GM23338 (cell line): Measurements from ENCODE around the gene UQCRC2.

Source experiments
- CTCF ChIP-seq, 2 experiments: fragments of 200-600 bp in 1 of 2; sonication (generic) in 1 of 2; conservative IDR thresholded peaks; 2 replicates each; pipeline versions ENCODE4 v1.5.1 to v1.6.1; 2016 to 2017; ENCODE audit warnings: antibody characterized with exemption in 2 of 2, low read depth in 2 of 2, mild to moderate bottlenecking in 2 of 2, moderate library complexity in 1 of 2
- EZH2 ChIP-seq: fragments of 200-600 bp; sonication (generic); IDR thresholded peaks from one replicate; pipeline ENCODE4 v1.8.0; 2017; ENCODE audit warnings: antibody characterized with exemption, mild to moderate bottlenecking, low read depth; ENCODE audit not compliant: unreplicated experiment
- EZH2phosphoT487 ChIP-seq: fragments of 200-600 bp; sonication (generic); IDR thresholded peaks from one replicate; pipeline ENCODE4 v1.8.1; 2018; ENCODE audit warnings: antibody characterized with exemption; ENCODE audit not compliant: unreplicated experiment
- POLR2AphosphoS5 ChIP-seq: IDR thresholded peaks from 2 replicates; pipeline ENCODE4 v1.6.1; 2016; ENCODE audit warnings: antibody characterized with exemption, low read depth
- STAT1 ChIP-seq: IDR thresholded peaks from one replicate; pipeline ENCODE4 v1.6.1; 2016; ENCODE audit warnings: antibody characterized with exemption; ENCODE audit not compliant: unreplicated experiment
- ZNF462 ChIP-seq: fragments of 250-450 bp; sonication (Bioruptor Pico); IDR thresholded peaks from 2 replicates; pipeline ENCODE4 v1.5.0; 2020; ENCODE audit warnings: mild to moderate bottlenecking, moderate library complexity

- TF ChIP-seq EZH2 = no peak
- no peak for TF ChIP-seq CTCF (conservative IDR thresholded peaks at IDR 0.05; ENCODE audit: low read depth in 2 of 2)
- no peak for TF ChIP-seq POLR2AphosphoS5
- TF ChIP-seq EZH2phosphoT487 = no peak
- no peak for TF ChIP-seq STAT1
- no peak for TF ChIP-seq ZNF462
Measured at GRCh38 chr16:22007159-22007508, 54.0 kb downstream of the UQCRC2 start.
